HCT116 (cell line): Measurements from ENCODE around the gene SLC8A1.

Source experiments
- CEBPB ChIP-seq: IDR thresholded peaks from 2 replicates; pipeline ENCODE4 v1.6.1; 2012; ENCODE audit warnings: low read depth
- CTCF ChIP-seq, 3 experiments: fragments of 200-600 bp in 1 of 3; sonication (generic) in 1 of 3; IDR thresholded peaks in 2 of 3; conservative IDR thresholded peaks in 1 of 3; 2 replicates each; pipeline ENCODE4 v1.5.1; 2012 to 2017; ENCODE audit warnings: low read depth in 2 of 3, low read length in 2 of 3, antibody characterized with exemption in 1 of 3, borderline replicate concordance in 1 of 3, control low read depth in 1 of 3, mild to moderate bottlenecking in 1 of 3, mixed read lengths in 1 of 3, mixed run types in 1 of 3, moderate library complexity in 1 of 3; ENCODE audit not compliant: insufficient read depth in 1 of 3
- EGR1 ChIP-seq: IDR thresholded peaks from 2 replicates; pipeline ENCODE4 v1.6.1; 2012; ENCODE audit warnings: low read depth
- ELF1 ChIP-seq: IDR thresholded peaks from 2 replicates; pipeline ENCODE4 v1.6.1; 2012; ENCODE audit warnings: low read depth, borderline replicate concordance
- EZH2 ChIP-seq: fragments of 200-600 bp; sonication (generic); IDR thresholded peaks from 2 replicates; pipeline ENCODE4 v1.6.1; 2017; ENCODE audit warnings: antibody characterized with exemption, mixed run types
- FOSL1 ChIP-seq: IDR thresholded peaks from 2 replicates; pipeline ENCODE4 v1.6.1; 2012; ENCODE audit warnings: low read depth
- JUND ChIP-seq: IDR thresholded peaks from 2 replicates; pipeline ENCODE4 v1.6.1; 2012
- POLR2A ChIP-seq: IDR thresholded peaks from 2 replicates; pipeline ENCODE4 v1.7.0; 2011; ENCODE audit warnings: borderline replicate concordance; ENCODE audit not compliant: insufficient read depth, insufficient read length; ENCODE audit errors: extremely low read depth
- POLR2AphosphoS5 ChIP-seq: IDR thresholded peaks from 2 replicates; pipeline ENCODE4 v1.6.1; 2011; ENCODE audit warnings: mild to moderate bottlenecking, low read depth, low read length, moderate library complexity
- REST ChIP-seq: IDR thresholded peaks from 2 replicates; pipeline ENCODE4 v1.6.1; 2012; ENCODE audit warnings: low read depth
- SIN3A ChIP-seq: IDR thresholded peaks from 2 replicates; pipeline ENCODE4 v1.6.1; 2012; ENCODE audit warnings: low read depth
- YY1 ChIP-seq: IDR thresholded peaks from 2 replicates; pipeline ENCODE4 v1.6.1; 2011; ENCODE audit warnings: low read length, low read depth, moderate library complexity, mild to moderate bottlenecking; ENCODE audit not compliant: insufficient replicate concordance; ENCODE audit errors: extremely low read depth
- ZNF274 ChIP-seq: fragments of 200-500 bp; sonication (Bioruptor generic); IDR thresholded peaks from 2 replicates; pipeline ENCODE4 v1.6.1; 2014; ENCODE audit warnings: mild to moderate bottlenecking, low read depth, low read length, inconsistent platforms
- TF ChIP-seq, protein P1 (sequence below): IDR thresholded peaks from 2 replicates; pipeline ENCODE4 v1.6.1; 2012

- TF ChIP-seq CTCF (IDR thresholded peaks at IDR 0.05 in 2 of 3, conservative IDR thresholded peaks at IDR 0.05 in 1 of 3; ENCODE audit: borderline replicate concordance in 1 of 3, insufficient read depth in 1 of 3, low read depth in 2 of 3, low read length in 2 of 3) = no peak
- no peak for TF ChIP-seq EZH2
- no peak for TF ChIP-seq POLR2A
- TF ChIP-seq EGR1 = no peak
- no peak for TF ChIP-seq SIN3A
- TF ChIP-seq YY1 = no peak
- TF ChIP-seq POLR2AphosphoS5 = no peak
- TF ChIP-seq REST = no peak
- TF ChIP-seq JUND = no peak
- TF ChIP-seq ZNF274 = no peak
- no peak for TF ChIP-seq CEBPB
- TF ChIP-seq, protein P1, sequence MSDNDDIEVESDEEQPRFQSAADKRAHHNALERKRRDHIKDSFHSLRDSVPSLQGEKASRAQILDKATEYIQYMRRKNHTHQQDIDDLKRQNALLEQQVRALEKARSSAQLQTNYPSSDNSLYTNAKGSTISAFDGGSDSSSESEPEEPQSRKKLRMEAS = no peak
- TF ChIP-seq FOSL1 = no peak
- no peak for TF ChIP-seq ELF1
These were observed 11.1 kb downstream of the SLC8A1 start for GRCh38 chr2:40440835-40441234.
